Measurements from ENCODE around the gene MORC2.
A peak's percentile ranks its signal among the peaks of the same experiment; 100 is the strongest.

The MORC2 gene

GRCh38 chr22:30949934-30950660 is 18.5 kb downstream of the MORC2 start:
- no peak for DNase-seq (ENCODE audit: low spot score)

DNA sequence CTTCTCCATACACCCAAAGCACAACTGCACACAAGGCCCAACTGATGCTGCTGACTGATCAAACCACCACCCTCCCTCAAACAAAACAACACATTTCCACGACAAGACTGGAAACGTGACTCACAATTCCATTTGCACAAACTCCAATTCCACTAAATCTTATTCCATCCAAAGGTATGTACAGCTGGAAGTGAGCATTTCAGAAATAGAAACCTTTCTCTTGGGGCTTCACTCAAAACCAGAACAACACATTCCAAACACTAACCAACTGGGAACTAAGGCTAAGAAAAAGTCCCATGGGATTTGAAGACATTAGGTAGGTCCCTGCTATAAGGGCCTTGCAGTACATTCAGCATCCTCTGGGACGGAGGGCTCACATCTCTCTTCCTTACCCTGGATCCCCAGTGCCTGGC is 19.6 kb downstream of the MORC2 start:
- DNase-seq (ENCODE audit: low spot score): no peak

DNA sequence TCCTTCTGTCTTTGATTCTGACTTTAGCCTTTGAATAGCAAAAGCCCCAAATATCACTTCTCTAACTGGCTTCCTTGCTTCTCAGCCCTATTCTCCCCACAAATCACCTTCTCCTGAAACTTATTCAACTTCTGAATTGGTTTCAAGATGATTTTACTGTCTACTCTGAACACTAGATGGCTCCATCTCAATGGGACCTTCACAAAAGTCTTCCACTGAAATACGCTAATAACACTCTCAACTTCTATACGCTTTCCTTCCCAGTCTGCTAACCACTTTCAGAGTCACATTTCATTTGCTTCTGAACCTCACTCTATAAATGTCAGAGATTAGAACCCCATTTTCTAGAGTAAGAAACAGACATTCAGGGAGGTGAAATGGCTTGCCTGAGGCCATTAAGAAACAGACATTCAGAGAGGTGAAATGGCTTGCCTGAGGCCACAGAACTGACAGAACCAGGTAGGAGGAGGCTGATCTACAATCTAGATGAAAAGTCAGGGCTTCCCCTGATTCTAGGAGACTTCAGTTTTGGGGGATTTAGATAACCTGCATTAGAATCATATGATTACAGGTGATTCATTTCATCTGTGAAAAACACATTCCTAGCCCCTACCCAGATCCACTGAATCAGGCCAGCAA is 20.6 kb downstream of the MORC2 start:
- DNase-seq (ENCODE audit: low spot score): no peak

- DNase-seq (ENCODE audit: low spot score): no peak
Observed at GRCh38 chr22:30947173-30947815, 21.3 kb downstream of the MORC2 start.

GRCh38 chr22:30946354-30946753 is 22.2 kb downstream of the MORC2 start:
- DNase-seq (ENCODE audit: low spot score): no peak

DNA sequence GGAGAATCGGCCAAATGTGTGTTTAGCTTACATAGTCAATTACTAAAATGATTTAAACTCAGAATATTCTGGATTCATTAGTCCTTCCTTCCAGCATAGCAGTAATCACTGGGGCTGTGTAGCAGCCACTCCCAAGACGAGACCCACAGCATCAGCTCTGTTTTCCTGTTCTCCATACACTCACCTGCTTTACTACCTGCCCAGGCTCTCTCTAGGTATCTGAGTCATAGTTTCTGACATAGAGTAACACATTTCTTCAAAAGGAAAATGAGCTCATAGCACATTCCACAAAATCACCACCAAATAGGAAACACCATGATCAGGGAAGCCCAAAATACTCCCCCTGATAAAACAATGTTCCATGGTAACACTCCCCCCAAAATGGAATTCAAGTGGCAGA is 22.9 kb downstream of the MORC2 start:
- no peak for DNase-seq (ENCODE audit: low spot score)

- DNase-seq (ENCODE audit: low spot score): no peak
Observed at GRCh38 chr22:30944986-30945385, 23.6 kb downstream of the MORC2 start.

DNA sequence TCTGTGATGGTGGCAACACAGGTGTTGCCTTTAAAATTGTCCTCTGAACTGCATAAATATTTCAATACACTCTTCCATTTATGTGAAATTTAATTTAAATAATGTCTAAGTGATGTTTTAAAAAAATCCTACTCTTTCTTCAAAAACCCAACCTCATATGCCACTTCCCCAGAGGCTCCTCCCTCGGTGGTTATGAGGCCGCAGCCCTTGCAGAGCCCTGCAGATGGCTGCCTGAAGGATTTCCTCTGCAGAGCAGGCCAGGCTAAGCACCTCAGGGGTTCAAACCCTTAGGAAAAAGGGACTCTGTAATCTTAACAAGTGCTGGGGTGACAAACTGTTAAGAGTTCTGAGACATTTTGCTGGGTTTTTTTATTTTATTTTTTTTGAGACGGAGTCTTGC is 25.2 kb downstream of the MORC2 start:
- no peak for DNase-seq (ENCODE audit: low spot score)

- DNase-seq (ENCODE audit: low spot score): no peak
Observed at GRCh38 chr22:30941363-30941740, 27.2 kb downstream of the MORC2 start.

DNA sequence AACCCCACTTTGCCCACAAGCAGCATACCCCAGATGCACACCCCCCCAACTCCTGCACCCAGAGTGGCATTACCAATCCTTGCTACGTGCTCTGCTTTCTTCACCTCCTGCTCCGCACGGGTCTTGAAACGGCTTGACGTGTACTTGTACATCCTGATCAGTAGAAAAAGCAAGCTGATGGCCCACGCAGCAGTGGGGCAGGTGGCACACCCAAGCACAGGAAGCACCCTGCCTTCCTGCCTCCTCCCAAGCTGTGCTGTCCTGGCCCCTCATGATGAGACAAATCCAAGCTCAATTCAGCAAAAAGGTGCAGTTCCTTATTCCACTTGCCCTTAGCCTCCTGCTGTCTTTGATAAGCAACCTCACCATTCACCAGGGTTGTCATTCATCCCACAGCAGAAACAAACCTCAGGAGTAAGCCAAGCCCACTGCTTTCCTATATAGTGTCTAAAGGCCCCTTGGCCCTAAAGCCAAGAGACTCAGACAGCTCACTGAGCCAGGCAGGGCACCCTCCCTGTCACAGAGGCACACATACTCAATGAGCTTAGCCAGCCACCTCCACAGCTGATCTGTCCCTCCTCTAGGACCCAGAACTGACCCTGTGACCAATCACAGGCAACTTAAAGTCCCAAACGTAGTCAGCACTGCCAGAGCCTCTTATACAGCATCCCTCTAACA is 27.8 kb downstream of the MORC2 start:
- no peak for DNase-seq (ENCODE audit: low spot score)

GRCh38 chr22:30934053-30934452 is 34.5 kb downstream of the MORC2 start:
- no peak for DNase-seq (ENCODE audit: low spot score)

DNA sequence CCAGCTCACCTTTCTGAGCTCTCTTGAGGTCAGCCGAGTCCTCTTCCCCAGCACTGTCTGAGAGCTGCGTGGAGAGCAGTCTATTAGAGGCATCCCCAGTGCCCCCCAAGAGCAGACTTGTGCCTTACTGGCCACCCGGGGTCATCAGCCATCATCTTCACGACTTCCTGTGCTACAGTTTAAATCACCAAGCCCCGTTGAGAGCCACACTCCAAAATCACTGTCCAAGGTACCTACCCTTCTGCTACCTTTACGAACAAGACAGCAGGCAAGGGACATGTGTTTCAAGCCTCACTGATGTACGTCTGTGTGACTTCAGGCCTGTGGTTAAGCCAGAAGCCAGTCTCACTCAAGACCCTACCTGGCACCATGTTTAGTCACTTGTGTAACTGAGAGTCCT is 35.1 kb downstream of the MORC2 start:
- DNase-seq (ENCODE audit: low spot score): no peak

DNA sequence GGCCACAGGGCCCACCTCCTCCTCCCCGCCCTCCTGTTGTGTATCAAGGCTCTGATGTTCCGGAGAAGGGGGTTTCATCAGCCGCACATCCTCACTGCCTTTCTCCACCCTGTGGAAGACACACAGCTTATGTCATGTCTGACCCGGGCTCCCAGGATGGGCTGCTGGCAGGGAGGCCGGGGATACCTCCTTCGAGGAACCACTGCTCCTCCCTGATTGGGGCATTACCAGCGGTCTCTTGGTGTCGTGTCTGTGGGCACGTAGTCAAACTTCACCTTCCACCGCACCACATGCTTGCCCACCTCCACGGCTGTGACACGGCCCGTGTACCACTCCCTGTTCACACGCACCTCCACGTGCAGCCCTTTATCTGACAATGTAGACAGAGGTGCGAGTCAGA is 35.9 kb downstream of the MORC2 start:
- no peak for DNase-seq (ENCODE audit: low spot score)

DNA sequence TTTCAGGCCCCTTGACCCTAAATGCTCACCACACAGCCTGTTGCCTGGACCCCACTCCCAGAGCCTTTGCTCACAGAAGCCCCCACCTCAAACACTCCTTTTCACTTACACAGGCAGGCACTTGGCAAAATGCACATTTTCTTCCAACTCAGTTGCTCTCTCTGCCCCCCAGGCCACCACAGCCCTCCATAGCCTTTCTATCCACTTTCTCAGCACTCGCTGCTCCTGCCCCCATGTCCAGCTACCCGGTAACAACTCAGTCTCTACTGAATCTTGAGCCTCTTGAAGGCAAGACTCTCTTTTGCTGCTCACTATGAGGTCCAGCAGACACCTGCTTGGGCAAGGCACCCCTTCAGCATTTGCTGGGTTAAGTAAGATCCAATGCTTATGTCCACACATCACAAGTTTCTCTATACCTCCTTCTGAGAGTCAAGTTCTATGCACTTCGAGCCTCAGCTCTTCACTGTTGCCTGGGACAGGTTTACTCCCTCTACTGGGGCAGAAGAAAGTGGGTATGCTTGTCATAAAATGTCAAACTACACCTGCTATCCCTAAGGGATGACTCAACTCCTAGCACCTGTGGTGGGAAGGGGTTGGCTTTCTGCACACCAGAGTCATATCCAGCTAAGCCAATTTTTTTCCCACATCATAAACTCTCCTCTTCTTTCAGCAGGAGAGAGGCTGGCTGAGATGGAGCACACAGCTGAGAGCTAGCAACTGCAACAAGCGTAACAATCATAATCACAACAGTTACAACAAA is 36.9 kb downstream of the MORC2 start:
- no peak for DNase-seq (ENCODE audit: low spot score)

DNA sequence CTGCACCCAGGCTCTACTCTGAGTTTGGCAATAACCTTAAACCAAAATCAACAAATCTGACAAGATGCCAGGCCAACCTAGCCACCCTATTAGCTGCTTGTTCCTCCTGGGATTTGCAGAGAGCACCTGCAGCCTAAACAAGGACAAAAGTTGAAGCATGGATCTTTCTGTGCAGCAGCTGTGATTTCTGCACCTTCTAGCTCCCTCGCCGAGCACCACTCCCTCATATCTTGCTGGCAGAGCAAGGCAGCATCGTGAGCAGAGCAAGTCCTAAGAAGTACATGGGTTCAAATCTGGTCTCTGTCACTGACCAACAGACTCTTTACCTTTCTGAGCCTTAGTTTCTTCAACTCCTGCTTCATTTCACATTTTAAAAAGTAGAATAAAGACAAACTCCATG is 38.3 kb downstream of the MORC2 start:
- DNase-seq (ENCODE audit: low spot score): no peak

DNA sequence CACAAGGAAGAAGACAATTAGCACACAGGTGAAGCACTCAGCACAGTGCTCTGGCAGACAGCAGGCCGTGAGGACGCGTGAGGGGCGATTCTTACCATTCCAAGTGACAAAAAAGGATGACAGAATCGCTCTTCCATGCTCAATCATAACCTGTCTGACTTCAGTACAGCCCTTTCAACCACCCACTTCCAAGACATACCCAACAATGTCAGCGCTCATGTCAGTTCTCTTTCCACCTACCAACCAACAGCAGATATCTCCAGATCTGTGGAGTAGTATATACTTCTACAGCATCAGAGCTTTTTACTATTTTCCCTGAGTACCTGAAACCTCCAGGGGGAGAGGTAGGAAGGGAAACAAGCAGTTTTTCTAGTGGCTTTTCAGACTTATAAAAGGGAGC is 40.2 kb downstream of the MORC2 start:
- no peak for DNase-seq (ENCODE audit: low spot score)

GRCh38 chr22:30927806-30928205 is 40.8 kb downstream of the MORC2 start:
- no peak for DNase-seq (ENCODE audit: low spot score)

DNA sequence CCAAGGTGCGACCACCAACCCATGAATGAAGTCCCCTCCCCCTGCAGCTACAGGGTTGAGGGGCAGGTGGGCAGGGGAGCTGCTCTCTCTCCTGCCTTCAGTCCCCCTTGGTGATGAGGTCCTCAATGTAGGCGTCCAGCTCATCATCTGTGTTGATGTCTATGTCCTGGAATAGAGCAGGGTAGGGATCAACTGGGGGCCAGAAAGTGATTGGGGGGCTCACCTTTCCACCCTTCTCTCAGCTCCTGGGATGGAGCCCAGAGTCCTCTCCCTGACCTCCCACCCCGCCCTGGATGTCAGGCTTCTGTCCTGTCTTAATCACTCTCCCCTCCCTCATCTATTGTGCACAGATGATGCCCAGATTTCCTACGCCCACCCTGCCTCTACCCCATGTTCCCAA is 41.9 kb downstream of the MORC2 start:
- no peak for DNase-seq (ENCODE audit: low spot score)

- no peak for DNase-seq (ENCODE audit: low spot score)
Observed at GRCh38 chr22:30925667-30926066, 42.9 kb downstream of the MORC2 start.

DNA sequence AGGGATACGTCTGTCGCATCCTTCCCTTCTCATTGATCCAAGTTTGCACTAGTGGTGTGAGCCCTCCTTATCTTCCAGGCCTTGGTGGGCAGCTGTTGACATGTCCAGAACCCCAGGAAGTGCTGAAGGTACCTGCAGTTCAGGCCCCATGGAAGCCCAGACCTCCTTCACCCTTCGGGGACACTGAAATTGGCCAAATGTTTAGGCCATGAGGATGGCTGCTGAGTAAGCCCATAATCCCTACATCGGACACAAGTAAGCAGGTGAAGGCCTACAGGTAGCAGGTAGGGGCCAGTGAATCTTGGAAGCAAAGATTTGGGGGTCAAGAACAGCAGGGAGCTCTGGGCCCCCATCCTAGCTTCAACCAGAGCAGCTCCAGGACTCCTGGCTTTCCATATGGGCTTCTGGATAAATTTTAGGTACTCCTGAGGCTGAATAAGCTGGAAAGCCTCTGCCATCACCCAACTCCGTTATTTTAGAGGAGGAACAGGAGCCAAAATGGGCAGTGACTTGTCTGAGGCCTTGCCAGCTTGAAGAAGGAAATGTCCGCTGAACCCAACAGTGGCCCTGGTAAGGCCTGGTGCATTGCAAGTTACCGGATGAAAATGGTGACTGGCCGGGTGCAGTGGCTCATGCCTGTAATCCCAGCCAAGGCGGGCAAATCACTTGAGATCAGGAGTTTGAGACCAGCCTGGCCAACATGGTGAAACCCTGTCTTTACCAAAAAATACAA is 45.2 kb downstream of the MORC2 start:
- no peak for DNase-seq (ENCODE audit: low spot score)

GRCh38 chr22:30922151-30922611 is 46.4 kb downstream of the MORC2 start:
- peak; percentile 68 for DNase-seq (ENCODE audit: low spot score)

Measured in activated CD4-positive, alpha-beta T cell treated with anti-CD3 and anti-CD28 coated beads, Interleukin-2, Interleukin-4, amounts not matched to agents 100 ng/mL and 50 ng/mL, durations not matched to agents 16 hours and 8 hours (primary cell).